HFFc6 (cell line): ENCODE data around the gene FLNB. TPM values are rescaled to one million over a fixed set of nuclear protein-coding genes. Genes with fewer than 3 reads are reported as not detected.

ENCODE experiments used
- DNase-seq: peaks from one replicate; pipeline ENCODE4 v3.0.0-alpha.2; 2018
- H3K27ac Mint-ChIP-seq: 2 replicates; pipeline ENCODE4 v1.8.0; 2020; ENCODE audit warnings: mild to moderate bottlenecking, mixed read lengths
- H3K27me3 Mint-ChIP-seq: 2 replicates; pipeline ENCODE4 v1.8.0; 2021; ENCODE audit warnings: mild to moderate bottlenecking, moderate library complexity, mixed read lengths; ENCODE audit not compliant: insufficient read depth
- H3K36me3 Mint-ChIP-seq: 2 replicates; pipeline ENCODE4 v1.8.0; 2021; ENCODE audit warnings: low read depth, mixed read lengths
- H3K4me1 Mint-ChIP-seq: 2 replicates; pipeline ENCODE4 v1.8.0; 2020; ENCODE audit warnings: low read depth, mixed read lengths
- H3K4me3 Mint-ChIP-seq: 2 replicates; pipeline ENCODE4 v1.8.0; 2020; ENCODE audit warnings: mild to moderate bottlenecking, moderate library complexity, mixed read lengths
- H3K9me3 Mint-ChIP-seq: 2 replicates; pipeline ENCODE4 v1.8.0; 2020; ENCODE audit warnings: mild to moderate bottlenecking, mixed read lengths
- total RNA-seq, 6 experiments: library from RNA; stranded (reverse); fragmentation: NEBNext Ultra II Directional; extraction: Animal tissue kit (Norgen Biotek cat#: 25700); gene quantifications; 2 replicates in 1 of 6; 3 replicates in 5 of 6; pipeline ENCODE4 v1.2.3, GENCODE V29; 2021
- TF ChIP-seq, protein P1 (sequence below): fragments of 200-600 bp; sonication (generic); IDR thresholded peaks from 2 replicates; pipeline ENCODE4 v1.5.0; 2021; ENCODE audit warnings: antibody characterized with exemption, mild to moderate bottlenecking

The FLNB gene
- total RNA-seq, 6 experiments from 2014 or later = 93.8 to 117 (median 98.7) TPM

DNA sequence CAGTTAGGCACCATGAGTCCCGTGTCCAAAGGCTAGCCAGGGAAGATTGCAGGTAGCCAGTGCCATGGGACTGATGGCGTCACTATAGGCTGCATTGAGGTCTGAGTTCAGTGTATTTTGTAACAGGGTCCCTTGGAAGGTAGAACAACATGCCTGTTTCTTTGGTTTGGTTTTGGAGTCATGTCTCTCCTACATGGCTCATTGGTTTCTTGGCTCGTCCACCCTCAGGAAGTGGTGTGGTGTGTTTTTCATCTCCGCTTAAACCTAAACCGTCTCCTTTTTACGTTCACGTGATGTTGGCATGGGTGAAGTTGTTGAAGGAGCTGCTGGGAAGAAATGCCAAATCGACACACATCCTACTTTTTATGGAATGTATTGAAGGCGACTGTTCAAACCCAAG, 71.6 kb downstream of the FLNB start:
- TF ChIP-seq, protein P1, sequence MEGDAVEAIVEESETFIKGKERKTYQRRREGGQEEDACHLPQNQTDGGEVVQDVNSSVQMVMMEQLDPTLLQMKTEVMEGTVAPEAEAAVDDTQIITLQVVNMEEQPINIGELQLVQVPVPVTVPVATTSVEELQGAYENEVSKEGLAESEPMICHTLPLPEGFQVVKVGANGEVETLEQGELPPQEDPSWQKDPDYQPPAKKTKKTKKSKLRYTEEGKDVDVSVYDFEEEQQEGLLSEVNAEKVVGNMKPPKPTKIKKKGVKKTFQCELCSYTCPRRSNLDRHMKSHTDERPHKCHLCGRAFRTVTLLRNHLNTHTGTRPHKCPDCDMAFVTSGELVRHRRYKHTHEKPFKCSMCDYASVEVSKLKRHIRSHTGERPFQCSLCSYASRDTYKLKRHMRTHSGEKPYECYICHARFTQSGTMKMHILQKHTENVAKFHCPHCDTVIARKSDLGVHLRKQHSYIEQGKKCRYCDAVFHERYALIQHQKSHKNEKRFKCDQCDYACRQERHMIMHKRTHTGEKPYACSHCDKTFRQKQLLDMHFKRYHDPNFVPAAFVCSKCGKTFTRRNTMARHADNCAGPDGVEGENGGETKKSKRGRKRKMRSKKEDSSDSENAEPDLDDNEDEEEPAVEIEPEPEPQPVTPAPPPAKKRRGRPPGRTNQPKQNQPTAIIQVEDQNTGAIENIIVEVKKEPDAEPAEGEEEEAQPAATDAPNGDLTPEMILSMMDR = no peak
- Mint-ChIP-seq H3K36me3 (peaks cover 52% of the 10 kb centered on the region), H3K9me3 (no peaks in the 10 kb centered on the region), H3K27me3 (no peaks in the 10 kb centered on the region; the same call in 1 of the 2 replicates), H3K4me3 (no peak overlapping the region), H3K4me1 (peaks cover 25% of the 10 kb centered on the region), H3K27ac (no peak overlapping the region)
- DNase-seq = no peak

DNA sequence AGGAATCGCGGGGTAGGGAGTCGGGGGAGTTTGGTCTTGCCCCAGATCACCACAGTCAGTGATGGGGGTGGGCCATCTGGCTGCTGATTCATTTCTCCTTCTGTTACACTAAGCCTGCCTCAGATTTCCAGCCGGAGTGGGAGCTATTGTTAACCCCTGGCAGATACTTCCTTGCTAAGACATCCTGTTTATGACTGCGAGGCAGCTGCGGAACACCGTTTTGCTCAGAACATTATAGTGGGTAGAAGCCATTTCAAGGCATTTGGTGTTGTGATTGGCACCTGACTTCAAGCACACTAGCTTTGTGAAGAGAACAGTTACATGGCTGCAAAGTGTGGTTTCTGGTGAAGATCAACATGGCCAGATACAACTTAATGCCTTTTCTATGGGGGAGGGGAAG, 73.8 kb downstream of the FLNB start:
- H3K27ac Mint-ChIP-seq = no peak overlapping the region; the same call in 1 of the 2 replicates
- peaks cover 21% of the 10 kb centered on the region for H3K4me1 Mint-ChIP-seq
- no peaks in the 10 kb centered on the region; the same call in 1 of the 2 replicates for H3K27me3 Mint-ChIP-seq
- no peak overlapping the region for H3K4me3 Mint-ChIP-seq
- DNase-seq = no peak
- H3K36me3 Mint-ChIP-seq = peaks cover 43% of the 10 kb centered on the region
- TF ChIP-seq, protein P1 = no peak
- H3K9me3 Mint-ChIP-seq = no peaks in the 10 kb centered on the region

DNA sequence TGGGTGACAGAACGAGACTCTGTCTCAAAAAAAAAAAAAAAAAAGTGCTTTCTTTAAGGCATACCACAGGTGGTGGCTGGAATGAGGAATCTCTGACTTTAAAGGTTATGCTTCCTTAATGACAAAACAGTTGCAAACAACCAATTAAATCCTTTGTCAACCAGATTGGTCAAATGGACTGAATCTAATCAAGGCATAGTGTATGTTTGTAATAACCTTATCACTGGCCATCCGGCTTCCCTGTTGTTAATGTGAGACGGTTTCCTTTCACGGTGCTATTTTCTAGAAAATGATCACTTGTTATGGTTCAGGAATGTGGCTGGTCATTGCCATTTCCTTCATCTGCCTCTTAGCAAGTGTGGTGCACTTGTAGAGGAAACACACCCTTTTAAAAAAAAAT, 75.9 kb downstream of the FLNB start:
- no peak for DNase-seq
- no peaks in the 10 kb centered on the region for H3K9me3 Mint-ChIP-seq
- H3K27me3 Mint-ChIP-seq = no peaks in the 10 kb centered on the region; the same call in 1 of the 2 replicates
- H3K27ac Mint-ChIP-seq = no peak overlapping the region
- H3K4me1 Mint-ChIP-seq = peaks cover 21% of the 10 kb centered on the region
- H3K4me3 Mint-ChIP-seq = no peak overlapping the region
- peaks cover 32% of the 10 kb centered on the region for H3K36me3 Mint-ChIP-seq
- TF ChIP-seq, protein P1 = no peak

DNA sequence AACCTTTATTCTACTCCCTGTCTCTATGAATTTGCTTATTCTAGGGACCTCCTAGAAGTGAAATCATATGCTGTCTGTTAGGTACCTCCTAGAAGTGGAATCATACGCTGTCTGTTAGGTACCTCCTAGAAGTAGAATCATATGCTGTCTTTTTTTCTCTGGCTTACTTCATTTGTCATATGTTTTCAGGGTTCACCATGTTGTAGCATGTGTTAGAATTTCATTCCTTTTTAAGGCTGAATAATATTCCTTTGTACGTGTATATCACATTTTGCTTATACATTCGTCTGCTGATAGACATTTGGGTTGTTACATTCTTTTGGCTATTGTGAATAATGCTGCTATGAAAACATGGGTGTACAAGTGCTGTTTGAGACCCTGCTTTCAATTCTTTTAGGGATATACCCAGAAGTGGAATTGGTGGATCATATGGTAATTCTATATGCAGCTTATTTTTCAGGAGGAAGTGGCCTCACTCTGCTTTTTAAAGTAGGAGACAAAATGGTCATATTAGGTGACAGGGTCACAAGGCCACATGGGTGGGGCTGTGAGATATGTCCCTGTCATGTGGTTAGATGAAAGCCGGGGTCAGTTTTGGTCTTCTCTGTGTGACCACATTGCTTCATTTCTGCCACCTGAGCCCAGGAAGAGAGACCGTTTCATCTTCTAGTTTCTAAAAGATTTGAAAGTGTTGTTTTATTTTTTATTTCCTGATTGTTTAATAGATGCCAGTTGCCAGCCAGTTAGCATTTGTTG, 76.7 kb downstream of the FLNB start:
- peaks cover 21% of the 10 kb centered on the region for H3K4me1 Mint-ChIP-seq
- no peaks in the 10 kb centered on the region; the same call in 1 of the 2 replicates for H3K27me3 Mint-ChIP-seq
- DNase-seq = no peak
- TF ChIP-seq, protein P1 = no peak
- H3K36me3 Mint-ChIP-seq = peaks cover 25% of the 10 kb centered on the region
- H3K27ac Mint-ChIP-seq = peak overlapping the region; percentile 19; the same call in 1 of the 2 replicates
- H3K4me3 Mint-ChIP-seq = no peak overlapping the region
- no peaks in the 10 kb centered on the region for H3K9me3 Mint-ChIP-seq

DNA sequence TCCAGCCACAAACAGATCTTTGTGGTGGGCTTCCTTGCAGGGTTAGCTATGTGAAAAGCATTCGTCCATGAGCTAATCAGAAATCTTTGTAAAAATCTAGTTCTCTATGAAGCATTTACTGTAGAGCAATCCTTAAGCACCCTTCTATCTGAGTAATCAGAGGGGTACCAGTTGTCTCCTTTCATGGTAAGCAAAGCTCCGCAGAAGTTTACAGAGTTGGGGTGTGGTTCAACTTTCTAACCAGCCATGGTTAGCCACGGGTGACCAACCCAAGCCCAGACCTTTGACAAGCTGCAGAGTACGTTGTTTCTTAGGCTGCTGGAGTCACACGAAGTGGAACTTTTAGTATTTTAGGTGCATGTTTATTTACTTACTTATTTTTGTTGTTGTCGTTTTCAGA, 77.4 kb downstream of the FLNB start:
- Mint-ChIP-seq H3K36me3 (peaks cover 22% of the 10 kb centered on the region), H3K9me3 (no peaks in the 10 kb centered on the region), H3K27me3 (no peaks in the 10 kb centered on the region), H3K27ac (no peak overlapping the region), H3K4me1 (peaks cover 21% of the 10 kb centered on the region), H3K4me3 (no peak overlapping the region)
- TF ChIP-seq, protein P1 = no peak
- no peak for DNase-seq
